ENCODE measurements around the gene C1orf226.

Gene C1orf226

DNA sequence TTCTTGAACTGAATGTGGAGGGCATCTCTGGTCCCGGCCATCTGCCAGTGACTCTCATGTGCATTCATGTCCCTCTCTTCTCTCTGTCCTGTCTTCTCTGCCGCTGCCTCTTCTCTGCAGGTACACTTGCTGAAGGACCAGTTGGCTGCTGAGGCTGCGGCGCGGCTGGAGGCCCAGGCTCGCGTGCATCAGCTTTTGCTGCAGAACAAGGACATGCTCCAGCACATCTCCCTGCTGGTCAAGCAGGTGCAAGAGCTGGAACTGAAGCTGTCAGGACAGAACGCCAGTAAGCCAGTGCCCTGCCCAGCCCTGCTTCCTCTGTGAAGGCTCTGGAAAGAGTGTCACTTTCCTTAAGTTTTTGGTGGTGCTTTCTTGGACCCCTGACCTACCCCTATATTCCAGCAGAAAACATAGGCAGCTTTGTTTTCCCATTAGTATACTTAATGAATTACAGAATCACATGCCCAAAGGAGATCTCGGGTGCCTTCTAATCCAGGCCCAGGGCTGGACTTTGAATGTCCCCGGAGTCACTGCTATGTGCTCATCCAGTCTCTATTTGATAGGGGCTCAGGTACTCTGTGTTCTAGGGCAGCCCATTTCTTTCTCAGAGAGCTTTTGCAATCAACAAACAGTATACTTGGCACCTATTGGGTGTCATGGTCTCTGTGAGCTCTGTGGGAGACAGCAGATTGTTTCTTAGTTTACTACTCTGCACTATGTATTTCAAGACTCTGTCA, 16.1 kb upstream of the C1orf226 start:
- no peak overlapping the region for H3K4me3 ChIP-seq
- no peaks in the 10 kb centered on the region for H4K20me1 ChIP-seq
- no peaks in the 10 kb centered on the region for H3K4me1 ChIP-seq
- H3K9me3 ChIP-seq, result no peaks in the 10 kb centered on the region
- no peak overlapping the region for H3K9ac ChIP-seq
- TF ChIP-seq Cebpa-rat (IDR thresholded peaks at IDR 0.05), result no peak
- no peaks in the 10 kb centered on the region for H3K27me3 ChIP-seq
- H3K27ac ChIP-seq, result no peak overlapping the region
- no peak overlapping the region for H3K4me2 ChIP-seq
- no peaks in the 10 kb centered on the region for H3K36me3 ChIP-seq

- no peak for TF ChIP-seq Cebpa-rat (IDR thresholded peaks at IDR 0.05)
- Histone ChIP-seq H3K4me1 (no peaks in the 10 kb centered on the region), H3K27me3 (no peaks in the 10 kb centered on the region), H3K9me3 (no peaks in the 10 kb centered on the region), H4K20me1 (no peaks in the 10 kb centered on the region), H3K4me3 (no peak overlapping the region), H3K36me3 (no peaks in the 10 kb centered on the region), H3K27ac (no peak overlapping the region), H3K4me2 (no peak overlapping the region), H3K9ac (no peak overlapping the region)
Measured at GRCh38 chr1:162366149-162366548, 15.4 kb upstream of the C1orf226 start.

DNA sequence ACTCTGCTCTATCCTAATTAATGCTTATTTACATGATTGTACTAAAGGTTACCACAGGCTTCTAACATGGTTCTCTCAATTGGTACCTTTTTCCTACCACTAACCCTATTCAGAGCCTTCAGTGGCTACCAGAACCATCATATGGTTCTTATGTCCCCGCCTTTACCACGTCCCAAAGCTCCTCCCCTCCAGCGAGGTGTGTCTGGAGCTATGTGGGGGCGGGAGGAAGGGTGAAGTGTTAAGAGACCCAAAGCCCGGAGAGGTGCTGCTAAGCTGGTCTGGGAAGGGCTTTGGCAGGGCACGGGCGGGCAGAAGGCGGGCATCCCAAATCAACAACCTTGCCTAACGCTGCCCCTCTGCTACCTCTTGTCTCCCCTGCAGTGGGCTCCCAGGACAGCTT, 14.9 kb upstream of the C1orf226 start:
- Histone ChIP-seq H3K4me2 (no peak overlapping the region), H3K27me3 (no peaks in the 10 kb centered on the region), H3K4me1 (no peaks in the 10 kb centered on the region), H3K9ac (no peak overlapping the region), H4K20me1 (no peaks in the 10 kb centered on the region), H3K36me3 (no peaks in the 10 kb centered on the region), H3K4me3 (no peak overlapping the region), H3K9me3 (no peaks in the 10 kb centered on the region), H3K27ac (no peak overlapping the region)
- TF ChIP-seq Cebpa-rat (IDR thresholded peaks at IDR 0.05), result no peak

DNA sequence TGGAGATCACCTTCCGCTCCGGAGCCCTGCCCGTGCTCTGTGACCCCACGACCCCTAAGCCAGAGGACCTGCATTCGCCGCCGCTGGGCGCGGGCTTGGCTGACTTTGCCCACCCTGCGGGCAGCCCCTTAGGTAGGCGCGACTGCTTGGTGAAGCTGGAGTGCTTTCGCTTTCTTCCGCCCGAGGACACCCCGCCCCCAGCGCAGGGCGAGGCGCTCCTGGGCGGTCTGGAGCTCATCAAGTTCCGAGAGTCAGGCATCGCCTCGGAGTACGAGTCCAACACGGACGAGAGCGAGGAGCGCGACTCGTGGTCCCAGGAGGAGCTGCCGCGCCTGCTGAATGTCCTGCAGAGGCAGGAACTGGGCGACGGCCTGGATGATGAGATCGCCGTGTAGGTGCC, 14.5 kb upstream of the C1orf226 start:
- Histone ChIP-seq H3K27ac (no peak overlapping the region), H3K4me3 (no peak overlapping the region), H3K9ac (no peak overlapping the region), H3K4me1 (peaks cover 3% of the 10 kb centered on the region), H3K4me2 (no peak overlapping the region), H4K20me1 (no peaks in the 10 kb centered on the region), H3K27me3 (no peaks in the 10 kb centered on the region), H3K36me3 (no peaks in the 10 kb centered on the region), H3K9me3 (no peaks in the 10 kb centered on the region)
- TF ChIP-seq Cebpa-rat (IDR thresholded peaks at IDR 0.05), result no peak

GRCh38 chr1:162367772-162368171, 13.8 kb upstream of the C1orf226 start:
- Histone ChIP-seq H3K27ac (no peak overlapping the region), H3K27me3 (no peaks in the 10 kb centered on the region), H3K4me3 (no peak overlapping the region), H3K9me3 (no peaks in the 10 kb centered on the region), H4K20me1 (no peaks in the 10 kb centered on the region), H3K4me1 (peaks cover 10% of the 10 kb centered on the region), H3K36me3 (no peaks in the 10 kb centered on the region), H3K9ac (no peak overlapping the region), H3K4me2 (no peak overlapping the region)
- no peak for TF ChIP-seq Cebpa-rat (IDR thresholded peaks at IDR 0.05)

DNA sequence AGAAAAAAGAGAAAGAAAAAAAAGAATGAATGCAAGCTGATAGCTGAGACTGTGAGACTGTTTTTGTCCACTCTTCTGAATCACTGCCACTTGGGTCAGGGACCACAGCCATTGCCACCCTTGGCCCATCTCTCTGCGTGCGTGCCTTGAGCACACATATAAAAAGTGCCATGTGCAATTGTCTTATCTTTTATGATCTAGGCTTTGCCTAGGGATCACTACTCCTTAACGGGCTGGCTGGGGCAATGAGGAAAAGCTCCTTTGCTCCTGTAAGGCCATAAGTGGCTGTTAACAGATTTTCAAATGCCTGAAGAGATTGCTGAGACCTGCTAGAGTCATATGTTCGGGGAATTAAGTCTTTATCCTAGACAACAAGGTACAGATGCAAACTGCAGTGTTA, 13.1 kb upstream of the C1orf226 start:
- Histone ChIP-seq H3K27ac (no peak overlapping the region), H3K9me3 (no peaks in the 10 kb centered on the region), H3K36me3 (no peaks in the 10 kb centered on the region), H3K4me1 (peaks cover 12% of the 10 kb centered on the region), H3K4me2 (no peak overlapping the region), H4K20me1 (no peaks in the 10 kb centered on the region), H3K9ac (no peak overlapping the region), H3K27me3 (no peaks in the 10 kb centered on the region), H3K4me3 (no peak overlapping the region)
- no peak for TF ChIP-seq Cebpa-rat (IDR thresholded peaks at IDR 0.05)

- Histone ChIP-seq H3K9ac (no peak overlapping the region), H3K4me2 (no peak overlapping the region), H3K4me3 (no peak overlapping the region), H3K27ac (no peak overlapping the region), H3K27me3 (no peaks in the 10 kb centered on the region), H3K4me1 (peaks cover 19% of the 10 kb centered on the region), H4K20me1 (no peaks in the 10 kb centered on the region), H3K36me3 (no peaks in the 10 kb centered on the region), H3K9me3 (no peaks in the 10 kb centered on the region)
- no peak for TF ChIP-seq Cebpa-rat (IDR thresholded peaks at IDR 0.05)
Measured at GRCh38 chr1:162369571-162369970, 12.0 kb upstream of the C1orf226 start.

GRCh38 chr1:162370161-162370560, 11.4 kb upstream of the C1orf226 start:
- Histone ChIP-seq H4K20me1 (no peaks in the 10 kb centered on the region), H3K9me3 (no peaks in the 10 kb centered on the region)
- TF ChIP-seq Cebpa-rat (IDR thresholded peaks at IDR 0.05), result no peak

GRCh38 chr1:162370721-162371120, 10.8 kb upstream of the C1orf226 start:
- H3K27ac ChIP-seq, result no peak overlapping the region
- TF ChIP-seq Cebpa-rat (IDR thresholded peaks at IDR 0.05), result no peak
- H3K4me2 ChIP-seq, result no peak overlapping the region
- H3K27me3 ChIP-seq, result no peaks in the 10 kb centered on the region
- no peak overlapping the region for H3K4me3 ChIP-seq
- H3K9ac ChIP-seq, result no peak overlapping the region
- peaks cover 19% of the 10 kb centered on the region for H3K4me1 ChIP-seq
- H4K20me1 ChIP-seq, result no peaks in the 10 kb centered on the region
- H3K36me3 ChIP-seq, result no peaks in the 10 kb centered on the region
- no peaks in the 10 kb centered on the region for H3K9me3 ChIP-seq

More at GRCh38 chr1:162370161-162370560, 11.4 kb upstream of the C1orf226 start:
- Histone ChIP-seq H3K27me3 (no peaks in the 10 kb centered on the region), H3K4me1 (peaks cover 19% of the 10 kb centered on the region), H3K27ac (no peak overlapping the region), H3K36me3 (no peaks in the 10 kb centered on the region), H3K4me2 (no peak overlapping the region), H3K9ac (no peak overlapping the region), H3K4me3 (no peak overlapping the region)

- Histone ChIP-seq H3K4me1 (peaks cover 19% of the 10 kb centered on the region), H3K27ac (no peak overlapping the region), H3K4me2 (no peak overlapping the region), H3K36me3 (no peaks in the 10 kb centered on the region), H3K4me3 (no peak overlapping the region), H3K9me3 (no peaks in the 10 kb centered on the region), H4K20me1 (no peaks in the 10 kb centered on the region), H3K9ac (no peak overlapping the region), H3K27me3 (no peaks in the 10 kb centered on the region)
- TF ChIP-seq Cebpa-rat (IDR thresholded peaks at IDR 0.05), result no peak
Measured at GRCh38 chr1:162371611-162372010, 9.9 kb upstream of the C1orf226 start.

Measured in BLaER1 (cell line).